Mesenchymal stem cell (in vitro differentiated cells and primary cell): Measurements from ENCODE around the gene CRIP2.

ENCODE experiments used
- DNase-seq: peaks from one replicate; pipeline ENCODE4 v3.0.0-alpha.2; 2013
- H2AFZ ChIP-seq: one replicate; pipeline ENCODE4 v1.6.1; 2013; ENCODE audit warnings: low read depth, mild to moderate bottlenecking, control low read depth, inconsistent platforms, low read length, moderate library complexity
- H2AK5ac ChIP-seq: 2 replicates; pipeline ENCODE4 v1.6.1; 2013; ENCODE audit warnings: low read length, moderate library complexity, mild to moderate bottlenecking, inconsistent platforms; ENCODE audit not compliant: severe bottlenecking
- H2BK120ac ChIP-seq: one replicate; pipeline ENCODE4 v1.6.1; 2013; ENCODE audit warnings: low read depth, mild to moderate bottlenecking, inconsistent platforms, low read length, moderate library complexity
- H2BK12ac ChIP-seq, 2 experiments: one replicate each; pipeline ENCODE4 v1.6.1; 2013; ENCODE audit warnings: inconsistent platforms in 2 of 2, low read length in 2 of 2, mild to moderate bottlenecking in 2 of 2, moderate library complexity in 2 of 2, control low read depth in 1 of 2
- H2BK15ac ChIP-seq: one replicate; pipeline ENCODE4 v1.6.1; 2013; ENCODE audit warnings: mild to moderate bottlenecking, low read depth, inconsistent platforms; ENCODE audit not compliant: poor library complexity, severe bottlenecking
- H2BK5ac ChIP-seq: 2 replicates; pipeline ENCODE4 v1.6.1; 2013; ENCODE audit warnings: low read depth, mild to moderate bottlenecking, low read length, control low read depth, inconsistent platforms; ENCODE audit not compliant: poor library complexity, severe bottlenecking
- H3K14ac ChIP-seq, 2 experiments: one replicate each; pipeline ENCODE4 v1.6.1; 2013; ENCODE audit warnings: inconsistent platforms in 2 of 2, low read length in 2 of 2, control low read depth in 1 of 2, mild to moderate bottlenecking in 1 of 2, moderate library complexity in 1 of 2
- H3K18ac ChIP-seq, 2 experiments: one replicate each; pipeline ENCODE4 v1.6.1; 2013; ENCODE audit warnings: inconsistent platforms in 2 of 2, low read length in 2 of 2, control low read depth in 1 of 2, low read depth in 1 of 2, mild to moderate bottlenecking in 1 of 2
- H3K23ac ChIP-seq, 2 experiments: one replicate each; pipeline ENCODE4 v1.6.1; 2013; ENCODE audit warnings: inconsistent platforms in 2 of 2, low read length in 2 of 2, mild to moderate bottlenecking in 2 of 2, moderate library complexity in 2 of 2, control low read depth in 1 of 2
- H3K27ac ChIP-seq: 2 replicates; pipeline ENCODE4 v1.5.1; 2013; ENCODE audit warnings: mild to moderate bottlenecking, moderate library complexity, low read length, control low read depth, inconsistent platforms; ENCODE audit not compliant: poor library complexity, severe bottlenecking
- H3K27me3 ChIP-seq, 2 experiments: 2 replicates each; pipeline versions ENCODE4 v1.6.1 to v1.7.0; 2013; ENCODE audit warnings: low read length in 2 of 2, mild to moderate bottlenecking in 2 of 2, moderate library complexity in 2 of 2, control low read depth in 1 of 2, inconsistent platforms in 1 of 2; ENCODE audit not compliant: control insufficient read depth in 1 of 2, insufficient read depth in 1 of 2
- H3K36me3 ChIP-seq, 2 experiments: 2 replicates each; pipeline versions ENCODE4 v1.6.1 to v1.7.0; 2013; ENCODE audit warnings: low read length in 2 of 2, control low read depth in 1 of 2, inconsistent platforms in 1 of 2, low read depth in 1 of 2, mild to moderate bottlenecking in 1 of 2; ENCODE audit not compliant: insufficient read depth in 2 of 2, control insufficient read depth in 1 of 2
- H3K4ac ChIP-seq, 2 experiments: one replicate each; pipeline ENCODE4 v1.6.1; 2013; ENCODE audit warnings: inconsistent platforms in 2 of 2, low read length in 2 of 2, mild to moderate bottlenecking in 2 of 2, moderate library complexity in 2 of 2, control low read depth in 1 of 2, low read depth in 1 of 2
- H3K4me1 ChIP-seq: 2 replicates; pipeline ENCODE4 v1.6.1; 2013; ENCODE audit warnings: low read depth, low read length, control low read depth; ENCODE audit not compliant: control insufficient read depth, insufficient read depth
- H3K4me2 ChIP-seq: 2 replicates; pipeline ENCODE4 v1.6.1; 2013; ENCODE audit warnings: low read length, mild to moderate bottlenecking, inconsistent platforms; ENCODE audit not compliant: poor library complexity, severe bottlenecking
- H3K4me3 ChIP-seq, 2 experiments: 2 replicates each; pipeline versions ENCODE4 v1.5.1 to v1.7.0; 2013; ENCODE audit warnings: low read length in 2 of 2, mild to moderate bottlenecking in 2 of 2, control low read depth in 1 of 2, low read depth in 1 of 2; ENCODE audit not compliant: insufficient read depth in 1 of 2
- H3K79me1 ChIP-seq: replicated peaks from 2 replicates; pipeline ENCODE4 v1.6.1; 2013; ENCODE audit warnings: mild to moderate bottlenecking, control low read depth, low read length, inconsistent platforms; ENCODE audit not compliant: poor library complexity, severe bottlenecking
- H3K9ac ChIP-seq: 2 replicates; pipeline ENCODE4 v1.7.0; 2013; ENCODE audit warnings: mild to moderate bottlenecking, low read length, moderate library complexity
- H3K9me3 ChIP-seq: 2 replicates; pipeline ENCODE4 v1.7.0; 2013; ENCODE audit warnings: mild to moderate bottlenecking, low read length; ENCODE audit not compliant: control insufficient read depth
- H4K8ac ChIP-seq: one replicate; pipeline ENCODE4 v1.6.1; 2013; ENCODE audit warnings: inconsistent platforms, mild to moderate bottlenecking, low read length, moderate library complexity
- H4K91ac ChIP-seq: one replicate; pipeline ENCODE4 v1.6.1; 2013; ENCODE audit warnings: mild to moderate bottlenecking, low read length, inconsistent platforms
- WGBS: methylation state at CpG from one replicate; pipeline ENCODE4 v1.1.7; 2013; ENCODE audit warnings: mixed read lengths; 5-methylcytosine and 5-hydroxymethylcytosine counted together

The CRIP2 gene

GRCh38 chr14:105475269-105476096, 862 bp downstream of the CRIP2 start:
- no peak overlapping the region for H3K27ac ChIP-seq
- WGBS: 15% methylated on average over 39 of the region's 48 CpGs

GRCh38 chr14:105476097-105476830, 1.6 kb downstream of the CRIP2 start:
- Histone ChIP-seq H2BK120ac (no peak overlapping the region), H3K36me3 (peaks cover 0 to 12% of the 10 kb centered on the region in 2 experiments), H4K91ac (peak overlapping the region; percentile 43), H3K27me3 (peaks cover 15 to 24% of the 10 kb centered on the region in 2 experiments), H3K79me1 (no peaks in the 10 kb centered on the region), H2BK15ac (peak overlapping the region; percentile 60), H2BK5ac (no peak overlapping the region), H3K14ac (peak overlapping the region in 1 of 2 experiments; percentile 91), H2AK5ac (no peak overlapping the region), H2BK12ac (peak overlapping the region; percentile 55 to 84), H3K18ac (peak overlapping the region in 1 of 2 experiments; percentile 88), H2AFZ (no peak overlapping the region), H3K4me1 (peaks cover 77% of the 10 kb centered on the region), H3K4me2 (no peak overlapping the region), H4K8ac (peak overlapping the region; percentile 78), H3K9me3 (no peaks in the 10 kb centered on the region), H3K23ac (peak overlapping the region in 1 of 2 experiments; percentile 54), H3K4ac (peak overlapping the region; percentile 63 to 81), H3K9ac (peak overlapping the region; percentile 77), H3K4me3 (peak overlapping the region in 1 of 2 experiments; percentile 77), H3K27ac (no peak overlapping the region)
- no peak for DNase-seq
- WGBS: 49% methylated on average over 21 of the region's 21 CpGs

More at GRCh38 chr14:105475269-105476096, 862 bp downstream of the CRIP2 start:
- peaks cover 15 to 24% of the 10 kb centered on the region in 2 experiments for H3K27me3 ChIP-seq
- H3K4me1 ChIP-seq: peaks cover 77% of the 10 kb centered on the region
- DNase-seq: peak; percentile 65
- H2BK12ac ChIP-seq: peak overlapping the region in 1 of 2 experiments; percentile 76
- no peaks in the 10 kb centered on the region for H3K9me3 ChIP-seq
- peak overlapping the region; percentile 43 for H4K8ac ChIP-seq
- H2AK5ac ChIP-seq: no peak overlapping the region
- H4K91ac ChIP-seq: peak overlapping the region; percentile 69
- H3K4me2 ChIP-seq: peak overlapping the region; percentile 89
- H3K79me1 ChIP-seq: no peaks in the 10 kb centered on the region
- peak overlapping the region; percentile 57 for H2AFZ ChIP-seq
- H3K4me3 ChIP-seq: peak overlapping the region; percentile 76 to 77
- peak overlapping the region; percentile 77 for H3K9ac ChIP-seq
- peak overlapping the region in 1 of 2 experiments; percentile 57 for H3K4ac ChIP-seq
- H3K36me3 ChIP-seq: peaks cover 0 to 19% of the 10 kb centered on the region in 2 experiments
- H2BK120ac ChIP-seq: no peak overlapping the region
- H3K18ac ChIP-seq: peak overlapping the region; percentile 45 to 88
- peak overlapping the region; percentile 60 for H2BK15ac ChIP-seq
- H3K23ac ChIP-seq: peak overlapping the region in 1 of 2 experiments; percentile 9
- H3K14ac ChIP-seq: peak overlapping the region in 1 of 2 experiments; percentile 87
- no peak overlapping the region for H2BK5ac ChIP-seq

GRCh38 chr14:105476831-105477659, 2.4 kb downstream of the CRIP2 start:
- DNase-seq: no peak
- WGBS: 75% methylated on average over 14 of the region's 16 CpGs
- H3K4ac ChIP-seq: peak overlapping the region; percentile 13 to 63

More at GRCh38 chr14:105476831-105477659, 2.4 kb downstream of the CRIP2 start:
- Histone ChIP-seq H3K4me3 (peak overlapping the region in 1 of 2 experiments; percentile 77), H3K27ac (no peak overlapping the region), H3K9ac (peak overlapping the region; percentile 77), H2BK5ac (no peak overlapping the region), H2AFZ (no peak overlapping the region), H3K79me1 (no peaks in the 10 kb centered on the region), H2BK15ac (peak overlapping the region; percentile 75), H3K4me2 (no peak overlapping the region), H3K36me3 (peaks cover 0 to 6% of the 10 kb centered on the region in 2 experiments), H2BK120ac (no peak overlapping the region), H4K91ac (no peak overlapping the region), H3K23ac (peak overlapping the region in 1 of 2 experiments; percentile 23), H4K8ac (peak overlapping the region; percentile 78), H3K27me3 (peaks cover 15 to 24% of the 10 kb centered on the region in 2 experiments), H3K9me3 (no peaks in the 10 kb centered on the region), H2AK5ac (no peak overlapping the region), H3K14ac (peak overlapping the region in 1 of 2 experiments; percentile 89), H3K4me1 (peaks cover 78% of the 10 kb centered on the region), H3K18ac (peak overlapping the region in 1 of 2 experiments; percentile 86), H2BK12ac (peak overlapping the region in 1 of 2 experiments; percentile 84)
